NT2/D1 (cell line): Measurements from ENCODE around the gene PIK3C3.

Experiments used
- SUZ12 ChIP-seq: IDR thresholded peaks from 2 replicates; pipeline ENCODE4 v1.6.1; 2011; ENCODE audit not compliant: insufficient read length, insufficient read depth; ENCODE audit errors: extremely low read depth
- YY1 ChIP-seq: IDR thresholded peaks from 2 replicates; pipeline ENCODE4 v1.6.1; 2011; ENCODE audit not compliant: insufficient read length, insufficient read depth
- ZNF274 ChIP-seq: IDR thresholded peaks from 2 replicates; pipeline ENCODE4 v1.6.1; 2011; ENCODE audit warnings: mild to moderate bottlenecking, low read depth, low read length

- TF ChIP-seq SUZ12 (no peak), ZNF274 (no peak), YY1 (no peak)
These were observed 22.2 kb downstream of the PIK3C3 start for GRCh38 chr18:41977233-41977632.
